ENCODE measurements around the gene NOL4L.

NOL4L gene

GRCh38 chr20:32588040-32588439 is 2.9 kb upstream of the NOL4L start:
- H3K4me3 ChIP-seq (ENCODE audit: low read depth, low read length) = no peak overlapping the region
- DNase-seq (ENCODE audit: low read depth) = no peak
- TF ChIP-seq MAX (IDR thresholded peaks at IDR 0.05; ENCODE audit: low read depth, low read length) = no peak
- no peak for TF ChIP-seq POLR2A (IDR thresholded peaks at IDR 0.05; ENCODE audit: extremely low read depth, insufficient read length)
- TF ChIP-seq MYC (IDR thresholded peaks at IDR 0.05; ENCODE audit: low read depth, low read length) = no peak

- no peak overlapping the region for H3K4me3 ChIP-seq (ENCODE audit: low read depth, low read length)
- TF ChIP-seq MAX (IDR thresholded peaks at IDR 0.05; ENCODE audit: low read depth, low read length) (no peak), POLR2A (IDR thresholded peaks at IDR 0.05; ENCODE audit: extremely low read depth, insufficient read length) (no peak), CTCF (IDR thresholded peaks at IDR 0.05; ENCODE audit: low read depth, low read length) (no peak), MYC (IDR thresholded peaks at IDR 0.05; ENCODE audit: low read depth, low read length) (no peak)
- DNase-seq (ENCODE audit: low read depth) = no peak
Measured at GRCh38 chr20:32586291-32586690, 1.2 kb upstream of the NOL4L start.

GRCh38 chr20:32585586-32586127 is 524 bp upstream of the NOL4L start:
- H3K4me3 ChIP-seq (ENCODE audit: low read depth, low read length) = no peak overlapping the region
- DNase-seq (ENCODE audit: low read depth) = peak; percentile 42

GRCh38 chr20:32583581-32584070 is 1.5 kb downstream of the NOL4L start:
- TF ChIP-seq MYC (IDR thresholded peaks at IDR 0.05; ENCODE audit: low read depth, low read length) = no peak
- no peak for TF ChIP-seq MAX (IDR thresholded peaks at IDR 0.05; ENCODE audit: low read depth, low read length)
- no peak for TF ChIP-seq CTCF (IDR thresholded peaks at IDR 0.05; ENCODE audit: low read depth, low read length)
- no peak for TF ChIP-seq POLR2A (IDR thresholded peaks at IDR 0.05; ENCODE audit: extremely low read depth, insufficient read length)
- peak; percentile 53 for DNase-seq (ENCODE audit: low read depth)
- H3K4me3 ChIP-seq (ENCODE audit: low read depth, low read length) = no peak overlapping the region

More at GRCh38 chr20:32585586-32586127, 524 bp upstream of the NOL4L start:
- no peak for TF ChIP-seq POLR2A (IDR thresholded peaks at IDR 0.05; ENCODE audit: extremely low read depth, insufficient read length)
- no peak for TF ChIP-seq MAX (IDR thresholded peaks at IDR 0.05; ENCODE audit: low read depth, low read length)
- TF ChIP-seq MYC (IDR thresholded peaks at IDR 0.05; ENCODE audit: low read depth, low read length) = no peak
- TF ChIP-seq CTCF (IDR thresholded peaks at IDR 0.05; ENCODE audit: low read depth, low read length) = no peak

GRCh38 chr20:32582659-32583580 is 2.2 kb downstream of the NOL4L start:
- DNase-seq (ENCODE audit: low read depth) = peak; percentile 75
- TF ChIP-seq MYC (IDR thresholded peaks at IDR 0.05; ENCODE audit: low read depth, low read length) = no peak
- TF ChIP-seq MAX (IDR thresholded peaks at IDR 0.05; ENCODE audit: low read depth, low read length) = no peak
- no peak for TF ChIP-seq POLR2A (IDR thresholded peaks at IDR 0.05; ENCODE audit: extremely low read depth, insufficient read length)
- no peak for TF ChIP-seq CTCF (IDR thresholded peaks at IDR 0.05; ENCODE audit: low read depth, low read length)
- H3K4me3 ChIP-seq (ENCODE audit: low read depth, low read length) = no peak overlapping the region

Measured in NB4 (cell line).